Ishikawa (cell line): ENCODE results near the gene IFI30.

Experiments
- TEAD4 ChIP-seq: IDR thresholded peaks from 2 replicates; pipeline ENCODE4 v1.6.1; 2012
- TF ChIP-seq, protein P1 (sequence below): IDR thresholded peaks from 2 replicates; pipeline ENCODE4 v1.6.1; 2012; ENCODE audit warnings: low read depth, mild to moderate bottlenecking

- no peak for TF ChIP-seq TEAD4
- TF ChIP-seq, protein P1, sequence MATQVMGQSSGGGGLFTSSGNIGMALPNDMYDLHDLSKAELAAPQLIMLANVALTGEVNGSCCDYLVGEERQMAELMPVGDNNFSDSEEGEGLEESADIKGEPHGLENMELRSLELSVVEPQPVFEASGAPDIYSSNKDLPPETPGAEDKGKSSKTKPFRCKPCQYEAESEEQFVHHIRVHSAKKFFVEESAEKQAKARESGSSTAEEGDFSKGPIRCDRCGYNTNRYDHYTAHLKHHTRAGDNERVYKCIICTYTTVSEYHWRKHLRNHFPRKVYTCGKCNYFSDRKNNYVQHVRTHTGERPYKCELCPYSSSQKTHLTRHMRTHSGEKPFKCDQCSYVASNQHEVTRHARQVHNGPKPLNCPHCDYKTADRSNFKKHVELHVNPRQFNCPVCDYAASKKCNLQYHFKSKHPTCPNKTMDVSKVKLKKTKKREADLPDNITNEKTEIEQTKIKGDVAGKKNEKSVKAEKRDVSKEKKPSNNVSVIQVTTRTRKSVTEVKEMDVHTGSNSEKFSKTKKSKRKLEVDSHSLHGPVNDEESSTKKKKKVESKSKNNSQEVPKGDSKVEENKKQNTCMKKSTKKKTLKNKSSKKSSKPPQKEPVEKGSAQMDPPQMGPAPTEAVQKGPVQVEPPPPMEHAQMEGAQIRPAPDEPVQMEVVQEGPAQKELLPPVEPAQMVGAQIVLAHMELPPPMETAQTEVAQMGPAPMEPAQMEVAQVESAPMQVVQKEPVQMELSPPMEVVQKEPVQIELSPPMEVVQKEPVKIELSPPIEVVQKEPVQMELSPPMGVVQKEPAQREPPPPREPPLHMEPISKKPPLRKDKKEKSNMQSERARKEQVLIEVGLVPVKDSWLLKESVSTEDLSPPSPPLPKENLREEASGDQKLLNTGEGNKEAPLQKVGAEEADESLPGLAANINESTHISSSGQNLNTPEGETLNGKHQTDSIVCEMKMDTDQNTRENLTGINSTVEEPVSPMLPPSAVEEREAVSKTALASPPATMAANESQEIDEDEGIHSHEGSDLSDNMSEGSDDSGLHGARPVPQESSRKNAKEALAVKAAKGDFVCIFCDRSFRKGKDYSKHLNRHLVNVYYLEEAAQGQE = no peak
Observed at GRCh38 chr19:18191640-18192062, 18.0 kb downstream of the IFI30 start.
